Retinal pigment epithelial cell (primary cell): Measurements from ENCODE around the gene SEMA3C.

Experiments
- DNase-seq: peaks from one replicate; pipeline ENCODE4 v3.0.0-alpha.2; 2010; ENCODE audit warnings: low read depth
- H3K4me3 ChIP-seq: 2 replicates; pipeline ENCODE4 v1.5.1; 2011; ENCODE audit warnings: mild to moderate bottlenecking, low read length, control low read depth, moderate library complexity
- CTCF ChIP-seq: conservative IDR thresholded peaks from 2 replicates; pipeline ENCODE4 v1.5.1; 2011; ENCODE audit warnings: low read depth, low read length, control low read depth, inconsistent platforms

The SEMA3C gene

GRCh38 chr7:80732630-80733029 lies 186.2 kb downstream of the SEMA3C start:
- no peak overlapping the region for H3K4me3 ChIP-seq
- no peak for DNase-seq
- TF ChIP-seq CTCF, result peak; percentile 33

GRCh38 chr7:80731281-80731680 lies 187.6 kb downstream of the SEMA3C start:
- TF ChIP-seq CTCF, result no peak
- no peak for DNase-seq
- no peak overlapping the region for H3K4me3 ChIP-seq

- TF ChIP-seq CTCF, result no peak
- DNase-seq, result no peak
These were observed 189.1 kb downstream of the SEMA3C start for GRCh38 chr7:80729591-80730320.

GRCh38 chr7:80726666-80727065 lies 192.2 kb downstream of the SEMA3C start:
- no peak for TF ChIP-seq CTCF
- H3K4me3 ChIP-seq, result no peak overlapping the region
- no peak for DNase-seq

More at GRCh38 chr7:80729591-80730320, 189.1 kb downstream of the SEMA3C start:
- no peak overlapping the region for H3K4me3 ChIP-seq

GRCh38 chr7:80725181-80725611 lies 193.7 kb downstream of the SEMA3C start:
- TF ChIP-seq CTCF, result no peak
- no peak overlapping the region for H3K4me3 ChIP-seq
- DNase-seq, result no peak

GRCh38 chr7:80724249-80724871 lies 194.5 kb downstream of the SEMA3C start:
- no peak overlapping the region for H3K4me3 ChIP-seq
- DNase-seq, result no peak
- no peak for TF ChIP-seq CTCF

- DNase-seq, result peak; percentile 98
- H3K4me3 ChIP-seq, result no peak overlapping the region
- TF ChIP-seq CTCF, result no peak
These were observed 196.1 kb downstream of the SEMA3C start for GRCh38 chr7:80722616-80723195.
